ENCODE measurements around the gene RCE1.
A peak's percentile ranks its signal among the peaks of the same experiment; 100 is the strongest.

Gene RCE1

GRCh38 chr11:66851239-66851596 is 8.0 kb downstream of the RCE1 start:
- no peak for DNase-seq (ENCODE audit: extremely low spot score)
- ChIA-PET CTCF (interaction anchor here (1.0 to 1.4 kb wide), 4 partner anchors 11 to 125 kb away, joined by 3 to 9 read pairs (median 4); partner anchors contain the start of gene C11orf86), POLR2A (interaction anchor here (5.5 kb wide), 1 partner anchor 7 kb away, joined by 63 read pairs; the partner anchor contains the start of gene RCE1)
- TF ChIP-seq ZNF384 (IDR thresholded peaks at IDR 0.05), result no peak
- TF ChIP-seq BHLHE40 (IDR thresholded peaks at IDR 0.05; ENCODE audit: borderline replicate concordance), result no peak

- ChIA-PET POLR2A (interaction anchor here (0.5 to 5.5 kb wide), 2 partner anchors 8 to 238 kb away, joined by 4 to 63 read pairs; partner anchors contain the start of gene RCE1), CTCF (interaction anchor here (0.6 to 1.4 kb wide), 5 partner anchors 12 to 124 kb away, joined by 3 to 9 read pairs (median 3); partner anchors contain the start of gene C11orf86)
- no peak for TF ChIP-seq ELF4 (IDR thresholded peaks at IDR 0.05)
- no peak for TF ChIP-seq HDGF (IDR thresholded peaks at IDR 0.05; ENCODE audit: borderline replicate concordance)
- DNase-seq (ENCODE audit: extremely low spot score), result peak; percentile 62
Observed at GRCh38 chr11:66851698-66852465, 8.6 kb downstream of the RCE1 start.

GRCh38 chr11:66852466-66853241 is 9.4 kb downstream of the RCE1 start:
- TF ChIP-seq ARNT (IDR thresholded peaks at IDR 0.05) (no peak), CTBP1 (IDR thresholded peaks at IDR 0.05; ENCODE audit: borderline replicate concordance) (no peak), SP1 (IDR thresholded peaks at IDR 0.05) (no peak), SUZ12 (IDR thresholded peaks at IDR 0.05) (no peak), TARDBP (IDR thresholded peaks at IDR 0.05) (no peak), HDGF (IDR thresholded peaks at IDR 0.05; ENCODE audit: borderline replicate concordance) (no peak), LEF1 (IDR thresholded peaks at IDR 0.05; ENCODE audit: borderline replicate concordance) (no peak), FOXM1 (IDR thresholded peaks at IDR 0.05; ENCODE audit: borderline replicate concordance) (no peak), BHLHE40 (IDR thresholded peaks at IDR 0.05; ENCODE audit: borderline replicate concordance) (no peak), FOXK2 (IDR thresholded peaks at IDR 0.05) (no peak), ELF4 (IDR thresholded peaks at IDR 0.05) (no peak), L3MBTL2 (conservative IDR thresholded peaks at IDR 0.05) (no peak), NFRKB (IDR thresholded peaks at IDR 0.05) (no peak)
- TF ChIP-seq, protein P1, sequence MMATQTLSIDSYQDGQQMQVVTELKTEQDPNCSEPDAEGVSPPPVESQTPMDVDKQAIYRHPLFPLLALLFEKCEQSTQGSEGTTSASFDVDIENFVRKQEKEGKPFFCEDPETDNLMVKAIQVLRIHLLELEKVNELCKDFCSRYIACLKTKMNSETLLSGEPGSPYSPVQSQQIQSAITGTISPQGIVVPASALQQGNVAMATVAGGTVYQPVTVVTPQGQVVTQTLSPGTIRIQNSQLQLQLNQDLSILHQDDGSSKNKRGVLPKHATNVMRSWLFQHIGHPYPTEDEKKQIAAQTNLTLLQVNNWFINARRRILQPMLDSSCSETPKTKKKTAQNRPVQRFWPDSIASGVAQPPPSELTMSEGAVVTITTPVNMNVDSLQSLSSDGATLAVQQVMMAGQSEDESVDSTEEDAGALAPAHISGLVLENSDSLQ (IDR thresholded peaks at IDR 0.05), result no peak
- ChIA-PET POLR2A (interaction anchor here (0.5 to 5.5 kb wide), 2 partner anchors 9 to 239 kb away, joined by 4 to 63 read pairs; partner anchors contain the start of gene RCE1), CTCF (interaction anchor here (1.1 to 1.4 kb wide), 3 partner anchors 15 to 123 kb away, joined by 3 to 9 read pairs (median 4); partner anchors contain the start of gene C11orf86)
- no peak for DNase-seq (ENCODE audit: extremely low spot score)

DNA sequence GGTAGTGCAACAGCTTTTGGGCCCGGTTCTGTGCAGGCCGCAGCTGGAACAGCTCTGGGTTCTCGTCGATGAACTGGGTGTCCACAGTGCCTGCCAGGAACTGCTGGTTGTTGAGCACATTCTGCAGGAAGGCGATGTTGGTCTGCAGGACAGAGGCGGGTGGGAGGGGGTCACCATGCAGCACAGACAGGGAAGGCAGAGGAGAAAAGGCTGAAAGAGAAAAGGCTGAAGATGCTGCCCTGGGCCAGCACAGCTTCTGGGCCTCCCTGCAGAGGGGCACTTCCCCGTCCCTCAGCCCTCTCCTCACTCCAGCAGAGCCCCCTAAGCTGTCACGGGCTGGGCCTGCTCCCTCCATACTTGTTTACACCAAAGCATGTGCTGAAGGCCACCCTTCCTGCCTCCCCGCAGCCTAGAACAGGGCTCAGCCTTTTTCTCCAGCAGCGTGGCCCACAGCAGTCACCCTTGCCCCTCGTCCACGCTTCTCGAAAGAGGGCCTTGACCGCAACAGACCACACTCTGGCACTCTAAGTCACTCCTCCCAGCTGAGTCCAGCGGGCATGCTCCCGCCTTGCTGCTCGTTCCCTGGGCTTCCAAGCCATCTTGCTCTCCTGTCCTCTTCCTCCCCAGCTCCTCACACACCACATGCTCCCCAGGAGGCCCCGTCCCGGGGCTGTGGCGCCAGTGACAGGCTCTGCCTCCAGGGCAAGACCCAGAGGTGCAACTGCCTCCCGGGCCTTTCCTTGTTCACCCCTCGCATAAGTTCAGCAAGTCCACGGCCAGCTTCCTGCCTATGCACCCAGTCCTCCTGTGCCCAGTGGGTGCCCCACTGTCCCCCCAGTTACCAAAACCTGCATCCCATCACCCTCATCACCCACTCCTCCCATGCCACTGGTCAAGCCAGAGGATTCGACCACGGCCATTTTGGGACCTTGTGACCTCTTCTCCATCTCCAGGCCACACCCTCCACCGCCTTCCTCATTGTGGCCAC is 10.3 kb downstream of the RCE1 start:
- no peak for TF ChIP-seq BHLHE40 (IDR thresholded peaks at IDR 0.05; ENCODE audit: borderline replicate concordance)
- TF ChIP-seq ZNF384 (IDR thresholded peaks at IDR 0.05), result no peak
- TF ChIP-seq ARNT (IDR thresholded peaks at IDR 0.05), result no peak
- TF ChIP-seq TARDBP (IDR thresholded peaks at IDR 0.05), result no peak
- no peak for TF ChIP-seq SP1 (IDR thresholded peaks at IDR 0.05)
- TF ChIP-seq SUZ12 (IDR thresholded peaks at IDR 0.05), result no peak
- TF ChIP-seq, protein P1 (IDR thresholded peaks at IDR 0.05), result no peak
- TF ChIP-seq LEF1 (IDR thresholded peaks at IDR 0.05; ENCODE audit: borderline replicate concordance), result no peak
- TF ChIP-seq CTBP1 (IDR thresholded peaks at IDR 0.05; ENCODE audit: borderline replicate concordance), result no peak
- TF ChIP-seq HDGF (IDR thresholded peaks at IDR 0.05; ENCODE audit: borderline replicate concordance), result no peak
- TF ChIP-seq NFRKB (IDR thresholded peaks at IDR 0.05), result no peak
- DNase-seq (ENCODE audit: extremely low spot score), result no peak
- ChIA-PET CTCF (interaction anchor here (0.8 kb wide), 1 partner anchor 169 kb away, joined by 3 read pairs; no protein-coding TSS in a partner anchor), POLR2A (interaction anchor here (5.5 kb wide), 1 partner anchor 10 kb away, joined by 63 read pairs; the partner anchor contains the start of gene RCE1)

- no peak for TF ChIP-seq LEF1 (IDR thresholded peaks at IDR 0.05; ENCODE audit: borderline replicate concordance)
- TF ChIP-seq FOXA1 (IDR thresholded peaks at IDR 0.05), result no peak
- no peak for TF ChIP-seq TARDBP (IDR thresholded peaks at IDR 0.05)
- TF ChIP-seq FOXM1 (IDR thresholded peaks at IDR 0.05; ENCODE audit: borderline replicate concordance), result no peak
- TF ChIP-seq, protein P1 (IDR thresholded peaks at IDR 0.05), result no peak
- no peak for TF ChIP-seq FOXK2 (IDR thresholded peaks at IDR 0.05)
- no peak for TF ChIP-seq BHLHE40 (IDR thresholded peaks at IDR 0.05; ENCODE audit: borderline replicate concordance)
- TF ChIP-seq ELF4 (IDR thresholded peaks at IDR 0.05), result no peak
- TF ChIP-seq ARNT (IDR thresholded peaks at IDR 0.05), result no peak
- TF ChIP-seq HDGF (IDR thresholded peaks at IDR 0.05; ENCODE audit: borderline replicate concordance), result no peak
- no peak for TF ChIP-seq SP1 (IDR thresholded peaks at IDR 0.05)
- DNase-seq (ENCODE audit: extremely low spot score), result no peak
- CTCF ChIA-PET, result interaction anchor here (0.8 kb wide), 1 partner anchor 168 kb away, joined by 3 read pairs; no protein-coding TSS in a partner anchor
- POLR2A ChIA-PET, result interaction anchor here (5.5 kb wide), 1 partner anchor 10 kb away, joined by 63 read pairs; the partner anchor contains the start of gene RCE1
Observed at GRCh38 chr11:66854231-66854661, 11.0 kb downstream of the RCE1 start.

All from HEK293T (cell line).